CD1c-positive myeloid dendritic cell (primary cell): Measurements from ENCODE around the gene BTG2.
"Not testable (repeated sequence)": the region's sequence is repeated elsewhere in the genome, so short reads cannot be mapped to it uniquely, and the experiment has no call there.

Source experiments
- DNase-seq: peaks from one replicate; pipeline ENCODE4 v3.0.0-alpha.2; 2016; ENCODE audit errors: extremely low spot score

Gene BTG2

DNA sequence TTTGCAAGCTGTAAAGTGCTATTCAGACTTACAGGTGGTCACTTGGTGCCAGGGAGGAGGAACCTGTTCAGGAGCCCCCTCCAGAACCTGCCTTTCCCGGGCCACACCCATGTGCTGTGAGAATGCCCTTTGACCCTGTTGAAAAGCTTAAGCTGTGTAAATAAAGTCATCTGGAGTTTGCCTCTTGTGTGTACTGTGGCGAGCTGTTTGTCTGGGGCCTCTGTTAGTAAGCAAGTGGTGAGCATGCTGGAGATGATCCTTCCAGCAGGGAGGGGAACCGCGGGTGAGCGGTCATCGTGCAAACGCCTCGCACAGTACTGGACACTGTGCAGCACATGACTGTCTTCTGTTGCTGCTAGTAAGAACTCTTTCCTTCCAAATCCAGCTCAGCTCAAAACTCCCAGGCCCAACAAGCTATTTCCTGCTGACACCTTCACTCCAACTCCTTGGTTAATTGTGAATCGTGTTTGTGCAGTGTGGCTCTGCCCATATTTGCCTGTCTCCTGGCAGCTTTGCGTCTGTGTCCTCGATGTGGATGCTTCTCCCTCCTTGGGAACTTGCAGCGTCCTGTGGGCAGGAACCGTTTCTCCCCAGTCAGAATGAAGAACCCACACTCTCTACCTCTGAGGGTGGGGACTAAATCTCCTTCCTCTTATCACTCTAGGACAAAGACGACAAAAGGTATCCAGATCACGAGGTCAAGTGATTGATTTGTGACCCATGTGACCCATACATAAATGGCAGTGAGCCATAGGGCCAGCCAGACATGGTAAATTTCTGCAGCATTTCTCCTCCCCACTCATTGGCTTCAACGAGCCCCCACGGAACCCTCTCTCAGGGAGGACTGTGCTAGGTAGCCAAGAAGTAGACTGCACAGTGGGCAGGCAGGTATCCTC is 13.9 kb upstream of the BTG2 start:
- DNase-seq = peak; percentile 44

DNA sequence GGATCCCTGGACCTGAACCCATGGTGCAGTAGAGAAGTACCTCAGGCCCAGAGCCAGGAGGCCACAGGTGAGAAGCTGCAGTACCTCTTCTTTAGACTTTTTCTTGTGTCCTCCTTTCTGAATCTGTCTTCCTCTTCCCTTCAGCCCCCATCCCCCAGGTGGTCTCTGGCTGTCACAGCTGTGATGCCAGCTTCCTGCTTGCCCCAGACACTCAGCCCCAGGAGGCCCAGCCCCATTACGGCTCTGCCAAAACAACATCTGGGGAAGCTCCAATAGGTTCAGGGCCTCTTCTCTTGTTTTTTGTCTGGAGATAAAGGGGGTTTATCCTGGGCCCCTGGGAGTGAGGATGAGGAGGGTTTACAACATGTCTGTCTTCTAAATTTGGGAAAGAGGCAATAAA is 9.5 kb upstream of the BTG2 start:
- DNase-seq = no peak

DNA sequence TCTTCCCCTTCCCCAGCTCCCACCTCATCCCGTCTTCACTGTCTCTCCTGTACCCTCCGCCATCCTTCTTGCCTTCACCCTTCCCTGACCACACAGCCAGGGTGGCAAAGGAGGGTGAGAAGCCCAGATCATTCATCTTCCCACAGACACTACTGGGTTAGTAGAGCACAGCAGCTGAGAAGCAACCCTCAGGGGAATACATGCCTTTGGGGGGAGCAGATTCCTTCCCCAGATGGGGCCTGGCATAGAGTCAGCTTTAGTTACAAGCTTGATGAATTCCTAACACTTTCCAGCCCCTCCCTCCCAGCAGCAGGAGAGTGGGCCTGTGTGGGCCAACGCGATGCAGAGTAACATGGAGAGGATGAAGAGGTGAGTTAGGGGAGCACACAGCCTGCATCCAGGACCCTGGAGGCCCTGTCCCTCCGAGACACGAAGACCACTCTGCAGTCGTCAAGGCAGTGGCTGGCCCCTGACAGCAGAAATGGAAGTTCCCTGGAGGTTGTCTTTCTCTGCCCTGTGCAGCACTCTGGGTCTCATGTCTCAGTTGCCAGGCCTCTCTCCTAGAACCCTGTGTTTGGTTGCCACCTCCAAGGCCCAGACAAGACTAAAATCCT is 8.8 kb upstream of the BTG2 start:
- DNase-seq = no peak

DNA sequence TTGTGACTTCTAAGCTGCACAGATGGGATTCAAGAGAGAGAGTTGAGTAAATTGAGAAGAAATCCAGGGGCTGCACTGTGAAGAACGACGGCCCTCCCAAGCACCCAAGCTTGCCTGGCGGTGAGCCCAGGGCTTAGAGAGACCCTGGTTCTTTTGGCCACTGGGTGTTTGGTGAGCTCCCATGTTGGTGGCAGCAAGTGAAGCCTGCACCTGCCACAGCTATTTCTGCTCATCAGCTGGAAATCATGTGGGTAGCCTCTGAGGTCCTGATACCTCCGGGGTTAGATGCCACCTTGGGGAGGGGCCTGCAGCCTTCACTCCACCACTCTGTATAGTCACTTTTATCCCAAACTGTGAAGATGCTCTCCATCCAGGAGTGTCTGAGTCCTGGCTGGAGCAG is 6.2 kb upstream of the BTG2 start:
- no peak for DNase-seq

DNA sequence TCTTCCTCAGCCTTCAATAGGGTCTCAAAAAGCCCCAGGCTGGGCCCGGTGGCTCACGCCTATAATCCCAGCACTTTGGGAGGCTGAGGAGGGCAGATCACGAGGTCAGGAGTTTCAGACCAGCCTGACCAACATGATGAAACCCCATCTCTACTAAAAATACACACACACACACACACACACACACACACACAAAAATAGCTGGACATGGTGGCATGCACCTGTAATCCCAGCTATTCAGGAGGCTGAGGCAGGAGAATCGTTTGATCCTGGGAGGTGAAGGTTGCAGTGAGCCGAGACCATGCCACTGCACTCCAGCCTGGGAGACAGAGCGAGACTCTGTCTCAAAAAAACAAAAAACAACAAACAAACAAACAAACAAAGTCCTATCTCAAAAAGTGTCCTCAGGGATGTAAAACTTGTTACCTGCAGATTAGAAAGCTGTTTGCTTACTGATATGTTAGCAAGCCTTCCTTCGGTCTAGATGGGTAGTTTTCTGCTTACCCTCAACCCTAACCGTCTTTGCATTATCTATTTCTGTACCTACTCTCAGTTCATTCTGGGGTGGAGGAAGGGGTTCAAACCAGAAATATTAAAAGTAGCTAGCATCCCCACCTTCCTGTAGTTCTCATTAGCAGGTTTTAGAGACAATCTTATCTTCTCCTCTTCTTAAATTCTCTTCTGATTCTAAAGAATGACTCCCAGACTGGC is 5.4 kb upstream of the BTG2 start:
- not testable (repeated sequence) for DNase-seq

DNA sequence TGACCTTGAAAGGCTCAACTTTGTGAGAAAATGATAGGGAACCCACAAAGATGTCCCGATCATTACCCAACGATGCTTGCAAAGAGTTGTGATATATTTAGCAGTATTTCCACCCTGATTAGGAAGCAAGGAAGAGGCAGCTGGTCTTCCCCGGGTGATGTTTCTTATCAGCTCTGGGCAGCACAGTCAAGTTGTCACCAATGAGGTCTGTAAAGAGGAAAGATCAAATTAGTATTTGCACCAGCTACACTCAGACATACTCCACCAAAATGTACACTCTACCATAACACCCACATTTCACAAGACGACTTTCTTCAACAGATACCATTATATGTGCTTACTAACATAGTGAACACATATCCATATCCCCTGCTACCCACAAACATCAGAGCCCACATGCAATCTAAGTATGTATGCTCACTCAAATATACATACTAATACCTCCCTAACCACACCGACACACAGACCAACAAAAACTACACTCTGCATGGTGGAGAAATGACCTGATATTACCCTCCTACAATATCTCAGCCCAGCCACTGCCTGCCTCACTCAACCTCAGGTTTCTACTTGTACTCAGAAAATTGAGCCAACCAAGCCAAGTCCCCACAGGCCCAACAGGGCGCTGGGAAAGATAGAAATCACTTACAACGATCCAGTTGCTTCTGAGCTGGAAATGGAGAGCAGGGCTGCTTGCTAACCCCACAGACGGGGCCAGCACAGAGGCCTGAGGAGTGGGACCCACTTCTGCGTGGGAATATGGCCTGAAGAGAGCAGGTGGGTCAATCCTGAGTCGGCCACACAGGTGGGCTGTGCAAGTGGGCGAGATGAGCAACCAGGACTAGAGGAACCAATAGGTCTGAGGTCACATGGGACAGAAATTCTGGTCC is 4.6 kb upstream of the BTG2 start:
- DNase-seq = no peak

DNA sequence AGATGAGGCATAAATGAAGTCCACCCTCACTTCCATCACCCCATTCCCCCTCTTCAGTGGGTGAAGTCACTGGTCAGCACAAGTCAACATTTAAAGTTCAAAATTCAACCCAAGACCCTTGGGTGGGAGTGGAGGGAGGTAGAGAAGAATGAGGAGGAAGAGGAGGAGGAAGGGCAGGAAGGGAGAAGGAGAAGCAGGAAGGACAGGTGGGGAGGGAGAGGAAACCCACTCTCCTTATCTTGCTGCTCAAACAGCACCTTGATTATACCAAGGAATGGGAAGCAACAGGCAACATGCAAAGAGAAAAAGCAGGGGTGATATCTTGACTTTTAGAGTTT is 4.0 kb upstream of the BTG2 start:
- DNase-seq = no peak

DNA sequence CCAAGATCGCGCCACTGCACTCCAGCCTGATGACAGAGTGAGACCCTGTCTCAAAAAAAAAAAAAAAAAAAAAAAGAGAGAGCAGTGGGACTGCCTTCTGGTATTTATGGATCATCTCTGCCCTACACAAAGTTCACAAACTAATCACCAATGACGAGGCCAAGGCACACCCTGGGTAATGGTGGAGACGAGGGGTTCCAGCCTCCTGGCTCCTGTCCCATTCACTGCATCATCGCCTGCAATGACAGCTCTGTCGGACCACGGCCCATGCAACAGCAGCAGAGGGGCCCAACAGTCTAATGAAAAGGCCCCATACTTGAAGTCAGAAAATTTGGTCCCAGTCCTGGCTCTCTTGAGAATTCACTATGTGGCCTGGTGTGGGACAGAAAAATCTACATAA is 2.9 kb upstream of the BTG2 start:
- no peak for DNase-seq

DNA sequence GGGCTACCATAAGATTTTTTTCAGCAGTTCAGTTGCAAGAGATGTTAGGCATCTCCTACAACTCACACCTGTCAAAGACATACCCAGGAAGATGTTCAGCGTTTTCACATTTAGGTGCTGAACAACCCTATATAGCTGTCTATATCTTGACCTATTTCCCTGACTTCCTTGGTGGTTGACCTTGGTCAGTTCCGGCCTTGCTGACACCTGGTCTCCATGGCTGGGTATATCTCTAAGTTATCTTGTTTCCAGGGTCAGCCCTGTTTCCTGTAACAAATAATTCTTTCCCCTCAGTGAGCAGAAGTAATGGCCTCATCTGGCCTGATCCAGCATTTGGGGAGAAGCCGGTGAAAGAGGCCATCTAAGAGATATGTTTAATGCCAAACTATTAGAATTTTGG is 2.4 kb upstream of the BTG2 start:
- no peak for DNase-seq

DNA sequence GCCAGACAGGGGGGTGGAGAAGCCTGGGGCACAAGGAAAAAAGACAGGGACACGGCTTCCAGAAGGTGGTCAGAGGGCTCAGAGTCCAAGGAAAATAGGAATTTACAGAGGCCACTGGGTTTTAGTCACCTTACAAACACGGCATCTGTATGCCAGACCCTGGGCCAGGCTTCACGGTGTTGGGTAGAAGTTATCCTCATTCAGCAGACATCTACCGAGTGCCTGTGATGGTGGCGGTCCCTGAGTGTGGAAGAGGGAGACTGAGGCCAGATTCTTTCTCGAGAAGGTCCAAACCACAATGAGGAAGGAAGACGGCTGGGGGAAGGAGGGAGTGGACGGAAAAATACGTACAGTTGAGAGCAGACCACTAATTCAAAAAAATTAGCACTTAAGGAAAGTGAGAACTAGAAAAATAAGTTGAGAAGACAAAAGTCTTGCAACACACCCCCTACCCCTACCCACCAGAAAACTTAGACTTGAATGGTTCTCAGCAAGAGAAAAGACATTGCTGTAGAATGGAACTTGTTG is 864 bp upstream of the BTG2 start:
- no peak for DNase-seq

DNA sequence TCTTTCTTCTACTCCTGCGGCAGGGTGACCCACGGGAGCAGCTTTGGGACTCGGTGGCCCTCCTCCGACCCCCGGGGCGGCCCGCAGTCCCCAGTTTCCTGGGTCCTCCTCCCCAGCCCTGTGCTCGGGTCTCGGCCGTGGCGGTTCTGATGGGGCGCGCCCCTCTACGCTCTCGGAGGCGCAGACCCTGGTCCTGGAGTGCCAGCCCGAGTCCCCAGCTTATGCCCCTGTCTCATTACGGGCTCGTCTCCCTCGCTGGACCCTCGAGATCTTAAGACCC is 430 bp downstream of the BTG2 start:
- DNase-seq = peak; percentile 33

DNA sequence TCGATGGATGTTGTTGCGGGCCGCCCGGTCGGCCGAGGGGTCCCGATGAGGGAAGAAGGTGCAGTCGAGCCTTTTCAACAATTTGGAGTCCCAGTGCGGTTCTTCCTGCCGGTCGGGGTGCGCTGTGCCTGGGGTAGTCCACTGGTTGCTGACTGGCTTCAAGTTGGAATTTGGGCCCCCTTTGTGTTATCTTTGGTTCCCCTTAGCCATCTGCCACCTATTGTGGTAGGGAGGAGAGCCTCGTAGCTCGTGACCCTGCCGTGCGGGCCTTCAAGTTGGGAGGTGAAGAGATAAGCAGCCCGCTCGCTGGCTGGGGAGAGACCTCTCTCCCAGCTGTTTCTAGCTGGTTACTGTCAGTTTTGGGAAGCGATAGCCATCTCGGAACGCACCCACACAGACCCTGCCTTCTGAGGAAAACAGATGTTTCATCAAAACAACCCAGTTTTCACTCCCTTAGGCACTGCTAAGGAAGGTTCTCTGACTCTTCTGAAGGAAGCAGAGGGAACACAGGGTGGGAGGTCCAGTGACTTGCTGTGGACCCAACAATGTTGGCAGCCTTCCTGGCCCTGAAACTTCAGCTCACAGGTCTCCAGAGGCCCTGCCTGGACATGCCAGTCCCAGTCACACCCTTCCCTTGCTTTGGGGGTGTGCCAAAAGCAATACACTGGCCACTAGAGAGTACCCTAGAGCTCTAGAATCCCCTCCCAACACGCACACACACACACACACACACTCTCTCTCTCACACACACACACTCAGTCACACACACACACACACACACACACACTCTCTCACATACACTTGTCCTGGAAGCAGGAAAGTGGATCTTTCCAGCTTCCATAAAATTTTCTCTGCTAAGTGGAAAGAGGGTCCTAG is 1.0 kb downstream of the BTG2 start:
- peak; percentile 69 for DNase-seq

DNA sequence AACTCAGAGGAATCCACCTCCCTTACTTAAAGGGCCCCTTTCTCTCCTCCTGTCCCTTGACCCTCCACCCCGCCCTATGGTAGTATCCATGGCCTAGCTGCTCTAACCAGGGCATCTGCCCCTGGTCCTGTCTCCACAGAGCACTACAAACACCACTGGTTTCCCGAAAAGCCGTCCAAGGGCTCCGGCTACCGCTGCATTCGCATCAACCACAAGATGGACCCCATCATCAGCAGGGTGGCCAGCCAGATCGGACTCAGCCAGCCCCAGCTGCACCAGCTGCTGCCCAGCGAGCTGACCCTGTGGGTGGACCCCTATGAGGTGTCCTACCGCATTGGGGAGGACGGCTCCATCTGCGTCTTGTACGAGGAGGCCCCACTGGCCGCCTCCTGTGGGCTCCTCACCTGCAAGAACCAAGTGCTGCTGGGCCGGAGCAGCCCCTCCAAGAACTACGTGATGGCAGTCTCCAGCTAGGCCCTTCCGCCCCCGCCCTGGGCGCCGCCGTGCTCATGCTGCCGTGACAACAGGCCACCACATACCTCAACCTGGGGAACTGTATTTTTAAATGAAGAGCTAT is 1.7 kb downstream of the BTG2 start:
- no peak for DNase-seq

DNA sequence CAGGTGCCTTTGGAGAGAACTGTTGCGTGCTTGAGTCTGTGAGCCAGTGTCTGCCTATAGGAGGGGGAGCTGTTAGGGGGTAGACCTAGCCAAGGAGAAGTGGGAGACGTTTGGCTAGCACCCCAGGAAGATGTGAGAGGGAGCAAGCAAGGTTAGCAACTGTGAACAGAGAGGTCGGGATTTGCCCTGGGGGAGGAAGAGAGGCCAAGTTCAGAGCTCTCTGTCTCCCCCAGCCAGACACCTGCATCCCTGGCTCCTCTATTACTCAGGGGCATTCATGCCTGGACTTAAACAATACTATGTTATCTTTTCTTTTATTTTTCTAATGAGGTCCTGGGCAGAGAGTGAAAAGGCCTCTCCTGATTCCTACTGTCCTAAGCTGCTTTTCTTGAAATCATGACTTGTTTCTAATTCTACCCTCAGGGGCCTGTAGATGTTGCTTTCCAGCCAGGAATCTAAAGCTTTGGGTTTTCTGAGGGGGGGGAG is 2.4 kb downstream of the BTG2 start:
- DNase-seq = no peak

DNA sequence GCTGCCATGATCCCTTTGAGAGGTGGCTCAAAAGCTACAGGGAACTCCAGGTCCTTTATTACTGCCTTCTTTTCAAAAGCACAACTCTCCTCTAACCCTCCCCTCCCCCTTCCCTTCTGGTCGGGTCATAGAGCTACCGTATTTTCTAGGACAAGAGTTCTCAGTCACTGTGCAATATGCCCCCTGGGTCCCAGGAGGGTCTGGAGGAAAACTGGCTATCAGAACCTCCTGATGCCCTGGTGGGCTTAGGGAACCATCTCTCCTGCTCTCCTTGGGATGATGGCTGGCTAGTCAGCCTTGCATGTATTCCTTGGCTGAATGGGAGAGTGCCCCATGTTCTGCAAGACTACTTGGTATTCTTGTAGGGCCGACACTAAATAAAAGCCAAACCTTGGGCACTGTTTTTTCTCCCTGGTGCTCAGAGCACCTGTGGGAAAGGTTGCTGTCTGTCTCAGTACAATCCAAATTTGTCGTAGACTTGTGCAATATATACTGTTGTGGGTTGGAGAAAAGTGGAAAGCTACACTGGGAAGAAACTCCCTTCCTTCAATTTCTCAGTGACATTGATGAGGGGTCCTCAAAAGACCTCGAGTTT is 3.1 kb downstream of the BTG2 start:
- DNase-seq = no peak

DNA sequence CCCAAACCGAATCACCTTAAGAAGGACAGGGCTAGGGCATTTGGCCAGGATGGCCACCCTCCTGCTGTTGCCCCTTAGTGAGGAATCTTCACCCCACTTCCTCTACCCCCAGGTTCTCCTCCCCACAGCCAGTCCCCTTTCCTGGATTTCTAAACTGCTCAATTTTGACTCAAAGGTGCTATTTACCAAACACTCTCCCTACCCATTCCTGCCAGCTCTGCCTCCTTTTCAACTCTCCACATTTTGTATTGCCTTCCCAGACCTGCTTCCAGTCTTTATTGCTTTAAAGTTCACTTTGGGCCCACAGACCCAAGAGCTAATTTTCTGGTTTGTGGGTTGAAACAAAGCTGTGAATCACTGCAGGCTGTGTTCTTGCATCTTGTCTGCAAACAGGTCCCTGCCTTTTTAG is 3.6 kb downstream of the BTG2 start:
- DNase-seq = no peak

DNA sequence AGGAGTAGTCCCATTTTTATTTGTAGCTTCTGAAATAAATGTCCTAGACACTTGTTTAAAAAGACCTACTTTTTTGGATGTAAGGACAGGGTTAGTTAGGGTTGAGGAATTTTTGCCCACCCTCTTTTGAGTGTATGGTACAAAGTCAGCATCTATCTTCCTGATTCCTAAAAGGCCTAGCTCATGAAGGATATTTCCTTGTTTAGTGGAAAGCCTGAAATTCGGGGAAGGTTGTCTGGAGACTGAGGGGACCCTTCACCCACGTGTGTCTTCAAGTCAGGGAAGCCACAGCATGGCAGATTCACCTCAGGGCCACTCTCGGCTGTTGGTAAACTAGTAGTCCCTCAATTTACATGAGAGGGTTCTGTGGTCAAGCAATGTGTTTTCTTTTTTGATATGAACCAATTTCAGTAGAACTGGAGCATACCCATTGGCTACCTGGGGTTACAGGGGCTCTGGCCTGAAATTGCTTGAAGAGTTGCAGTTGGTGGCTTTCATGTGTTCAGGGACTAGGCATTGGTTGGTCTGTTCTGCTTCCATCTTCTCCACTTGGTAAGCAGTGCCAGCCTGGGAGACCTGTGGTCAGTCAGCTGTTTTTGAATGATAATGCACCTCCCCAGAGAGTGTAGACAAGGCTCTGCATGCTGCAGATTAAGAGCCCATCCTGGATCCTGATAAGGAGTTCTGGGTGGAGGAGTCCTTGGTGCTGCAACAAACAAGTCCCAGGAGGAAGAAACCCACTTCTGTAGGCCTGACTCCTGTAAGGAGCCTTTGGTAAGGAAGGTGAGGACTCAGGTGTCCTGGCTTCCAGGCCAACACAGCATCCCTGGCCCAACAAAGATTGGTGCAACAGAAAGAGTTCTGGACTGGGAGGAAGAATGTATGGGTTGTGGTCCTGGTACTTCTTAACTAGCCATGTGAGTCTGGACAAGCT is 6.3 kb downstream of the BTG2 start:
- no peak for DNase-seq

DNA sequence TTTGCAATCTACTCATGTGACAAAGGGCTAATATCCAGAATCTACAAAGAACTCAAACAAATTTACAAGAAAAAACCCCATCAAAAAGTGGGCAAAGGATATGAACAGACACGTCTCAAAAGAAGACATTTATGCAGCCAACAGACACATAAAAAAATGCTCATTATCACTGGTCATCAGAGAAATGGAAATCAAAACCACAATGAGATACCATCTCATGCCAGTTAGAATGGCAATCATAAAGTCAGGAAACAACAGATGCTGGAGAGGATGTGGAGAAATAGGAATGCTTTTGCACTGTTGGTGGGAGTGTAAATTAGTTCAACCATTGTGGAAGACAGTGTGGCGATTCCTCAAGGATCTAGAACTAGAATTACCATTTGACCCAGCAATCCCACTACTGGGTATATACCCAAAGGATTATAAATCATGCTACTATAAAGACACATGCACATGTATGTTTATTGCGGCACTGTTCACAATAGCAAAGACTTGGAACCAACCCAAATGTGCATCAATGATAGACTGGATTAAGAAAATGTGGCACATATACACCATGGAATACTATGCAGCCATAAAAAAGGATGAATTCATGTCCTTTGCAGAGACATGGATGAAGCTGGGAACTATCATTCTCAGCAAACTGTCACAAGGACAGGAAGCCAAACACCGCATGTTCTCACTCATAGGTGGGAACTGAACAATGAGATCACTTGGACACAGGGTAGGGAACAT is 8.9 kb downstream of the BTG2 start:
- not testable (repeated sequence) for DNase-seq
